ENCODE measurements around the gene ITGB4.

DNA sequence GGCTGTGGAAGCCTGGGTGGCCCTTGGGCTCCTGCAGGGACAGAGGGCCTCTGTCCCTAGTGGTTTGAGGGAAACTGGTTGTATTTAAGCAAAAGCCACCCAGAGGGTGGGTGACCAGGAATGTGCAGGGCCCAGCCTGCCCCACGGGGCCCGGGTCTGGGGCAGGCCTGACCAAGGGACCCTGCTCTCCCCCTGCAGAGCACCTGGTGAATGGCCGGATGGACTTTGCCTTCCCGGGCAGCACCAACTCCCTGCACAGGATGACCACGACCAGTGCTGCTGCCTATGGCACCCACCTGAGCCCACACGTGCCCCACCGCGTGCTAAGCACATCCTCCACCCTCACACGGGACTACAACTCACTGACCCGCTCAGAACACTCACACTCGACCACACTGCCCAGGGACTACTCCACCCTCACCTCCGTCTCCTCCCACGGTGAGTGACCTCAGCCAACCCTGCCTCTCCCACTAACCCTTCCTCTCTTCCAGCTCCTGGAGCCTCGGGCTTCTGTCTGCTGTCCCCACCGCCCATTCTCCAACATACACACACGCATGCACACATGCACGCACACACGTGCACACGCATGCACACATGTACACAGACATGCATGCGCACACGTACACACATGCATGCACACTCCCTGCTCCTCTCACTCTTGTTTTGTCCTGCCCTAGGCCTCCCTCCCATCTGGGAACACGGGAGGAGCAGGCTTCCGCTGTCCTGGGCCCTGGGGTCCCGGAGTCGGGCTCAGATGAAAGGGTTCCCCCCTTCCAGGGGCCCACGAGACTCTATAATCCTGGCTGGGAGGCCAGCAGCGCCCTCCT lies 33.3 kb downstream of the ITGB4 start:
- TF ChIP-seq, protein P1, sequence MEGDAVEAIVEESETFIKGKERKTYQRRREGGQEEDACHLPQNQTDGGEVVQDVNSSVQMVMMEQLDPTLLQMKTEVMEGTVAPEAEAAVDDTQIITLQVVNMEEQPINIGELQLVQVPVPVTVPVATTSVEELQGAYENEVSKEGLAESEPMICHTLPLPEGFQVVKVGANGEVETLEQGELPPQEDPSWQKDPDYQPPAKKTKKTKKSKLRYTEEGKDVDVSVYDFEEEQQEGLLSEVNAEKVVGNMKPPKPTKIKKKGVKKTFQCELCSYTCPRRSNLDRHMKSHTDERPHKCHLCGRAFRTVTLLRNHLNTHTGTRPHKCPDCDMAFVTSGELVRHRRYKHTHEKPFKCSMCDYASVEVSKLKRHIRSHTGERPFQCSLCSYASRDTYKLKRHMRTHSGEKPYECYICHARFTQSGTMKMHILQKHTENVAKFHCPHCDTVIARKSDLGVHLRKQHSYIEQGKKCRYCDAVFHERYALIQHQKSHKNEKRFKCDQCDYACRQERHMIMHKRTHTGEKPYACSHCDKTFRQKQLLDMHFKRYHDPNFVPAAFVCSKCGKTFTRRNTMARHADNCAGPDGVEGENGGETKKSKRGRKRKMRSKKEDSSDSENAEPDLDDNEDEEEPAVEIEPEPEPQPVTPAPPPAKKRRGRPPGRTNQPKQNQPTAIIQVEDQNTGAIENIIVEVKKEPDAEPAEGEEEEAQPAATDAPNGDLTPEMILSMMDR (IDR thresholded peaks at IDR 0.05), result no peak
- TF ChIP-seq TEAD4 (IDR thresholded peaks at IDR 0.05; ENCODE audit: borderline replicate concordance, insufficient read depth), result no peak
- no peak for TF ChIP-seq FOSL2 (IDR thresholded peaks at IDR 0.05; ENCODE audit: borderline replicate concordance, low read depth)
- TF ChIP-seq NFIC (IDR thresholded peaks at IDR 0.05; ENCODE audit: borderline replicate concordance), result no peak
- no peak for TF ChIP-seq EP300 (IDR thresholded peaks at IDR 0.05; ENCODE audit: borderline replicate concordance in 1 of 2, low read depth in 1 of 2, low read length in 1 of 2)
- no peak for TF ChIP-seq GABPA (IDR thresholded peaks at IDR 0.05; ENCODE audit: low read depth)
- TF ChIP-seq POLR2AphosphoS5 (IDR thresholded peaks at IDR 0.05; ENCODE audit: low read depth, low read length), result no peak
- TF ChIP-seq, protein P2, sequence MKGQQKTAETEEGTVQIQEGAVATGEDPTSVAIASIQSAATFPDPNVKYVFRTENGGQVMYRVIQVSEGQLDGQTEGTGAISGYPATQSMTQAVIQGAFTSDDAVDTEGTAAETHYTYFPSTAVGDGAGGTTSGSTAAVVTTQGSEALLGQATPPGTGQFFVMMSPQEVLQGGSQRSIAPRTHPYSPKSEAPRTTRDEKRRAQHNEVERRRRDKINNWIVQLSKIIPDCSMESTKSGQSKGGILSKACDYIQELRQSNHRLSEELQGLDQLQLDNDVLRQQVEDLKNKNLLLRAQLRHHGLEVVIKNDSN (IDR thresholded peaks at IDR 0.05; ENCODE audit: borderline replicate concordance, low read depth), result no peak
- no peak for TF ChIP-seq SMC3 (IDR thresholded peaks at IDR 0.05; ENCODE audit: low read depth, low read length)
- no peak for TF ChIP-seq GATA2 (CRISPR knock-in tag; IDR thresholded peaks at IDR 0.05)

Measured in SK-N-SH (cell line).